ENCODE results near the gene NT5DC4. TPM values are rescaled to one million over a fixed set of nuclear protein-coding genes. Genes with fewer than 3 reads are reported as not detected.
"Not testable (repeated sequence)": the region's sequence is repeated elsewhere in the genome, so short reads cannot be mapped to it uniquely, and the experiment has no call there.

Gene NT5DC4
- total RNA-seq, 2 donors from 2014 or later: not detected

- intact Hi-C loops (cut with DNase I): loop anchor here in 1 of 2 donors (2.0 kb wide), 1 partner anchor 100 kb away; no protein-coding TSS in a partner anchor
- not testable (repeated sequence) for DNase-seq (ENCODE audit: low spot score)
These were observed 3.9 kb upstream of the NT5DC4 start for GRCh38 chr2:112716826-112717352.

- intact Hi-C loops (cut with DNase I): no loop called here
- DNase-seq (ENCODE audit: low spot score): no peak
These were observed 1.9 kb upstream of the NT5DC4 start for GRCh38 chr2:112718863-112719370.

- no peak for DNase-seq (ENCODE audit: low spot score)
- intact Hi-C loops (cut with DNase I): loop anchor here (2.0 to 10.0 kb wide), 2 partner anchors 29 to 97 kb away; no protein-coding TSS in a partner anchor
These were observed 1.2 kb downstream of the NT5DC4 start for GRCh38 chr2:112721819-112722522.

GRCh38 chr2:112722816-112723546, 2.2 kb downstream of the NT5DC4 start:
- no peak for DNase-seq (ENCODE audit: low spot score)
- intact Hi-C loops (cut with DNase I): loop anchor here in 1 of 2 donors (10.0 kb wide), 1 partner anchor 98 kb away; no protein-coding TSS in a partner anchor

GRCh38 chr2:112723547-112723940, 2.7 kb downstream of the NT5DC4 start:
- intact Hi-C loops (cut with DNase I): loop anchor here in 1 of 2 donors (10.0 kb wide), 1 partner anchor 99 kb away; no protein-coding TSS in a partner anchor

GRCh38 chr2:112723995-112724394, 3.2 kb downstream of the NT5DC4 start:
- peak; percentile 75 for DNase-seq (ENCODE audit: low spot score)
- intact Hi-C loops (cut with DNase I): loop anchor here (1.0 to 10.0 kb wide), 2 partner anchors 94 to 99 kb away; no protein-coding TSS in a partner anchor

More at GRCh38 chr2:112723547-112723940, 2.7 kb downstream of the NT5DC4 start:
- no peak for DNase-seq (ENCODE audit: low spot score)

GRCh38 chr2:112724591-112725525, 4.0 kb downstream of the NT5DC4 start:
- no peak for DNase-seq (ENCODE audit: low spot score)
- intact Hi-C loops (cut with DNase I): loop anchor here (1.0 to 10.0 kb wide), 3 partner anchors 95 to 123 kb away; no protein-coding TSS in a partner anchor

GRCh38 chr2:112725545-112726457, 5.0 kb downstream of the NT5DC4 start:
- DNase-seq (ENCODE audit: low spot score): peak; percentile 77
- intact Hi-C loops (cut with DNase I): loop anchor here in 1 of 2 donors (5.0 to 10.0 kb wide), 2 partner anchors 101 to 124 kb away; no protein-coding TSS in a partner anchor

GRCh38 chr2:112726487-112727190, 5.8 kb downstream of the NT5DC4 start:
- DNase-seq (ENCODE audit: low spot score): peak; percentile 98
- intact Hi-C loops (cut with DNase I): loop anchor here in 1 of 2 donors (5.0 to 10.0 kb wide), 2 partner anchors 102 to 124 kb away; no protein-coding TSS in a partner anchor

GRCh38 chr2:112727276-112728028, 6.6 kb downstream of the NT5DC4 start:
- DNase-seq (ENCODE audit: low spot score): no peak
- intact Hi-C loops (cut with DNase I): loop anchor here in 1 of 2 donors (5.0 to 10.0 kb wide), 2 partner anchors 103 to 125 kb away; no protein-coding TSS in a partner anchor

- intact Hi-C loops (cut with DNase I): loop anchor here in 1 of 2 donors (5.0 to 10.0 kb wide), 2 partner anchors 103 to 126 kb away; no protein-coding TSS in a partner anchor
- DNase-seq (ENCODE audit: low spot score): no peak
These were observed 7.2 kb downstream of the NT5DC4 start for GRCh38 chr2:112728029-112728362.

- intact Hi-C loops (cut with DNase I): loop anchor here in 1 of 2 donors (5.0 to 10.0 kb wide), 2 partner anchors 104 to 126 kb away; no protein-coding TSS in a partner anchor
These were observed 7.8 kb downstream of the NT5DC4 start for GRCh38 chr2:112728378-112729175.

GRCh38 chr2:112730216-112730615, 9.4 kb downstream of the NT5DC4 start:
- intact Hi-C loops (cut with DNase I): no loop called here
- DNase-seq (ENCODE audit: low spot score): no peak

More at GRCh38 chr2:112728378-112729175, 7.8 kb downstream of the NT5DC4 start:
- no peak for DNase-seq (ENCODE audit: low spot score)

- intact Hi-C loops (cut with DNase I): no loop called here
- no peak for DNase-seq (ENCODE audit: low spot score)
These were observed 10.0 kb downstream of the NT5DC4 start for GRCh38 chr2:112730791-112731190.

- intact Hi-C loops (cut with DNase I): no loop called here
- DNase-seq (ENCODE audit: low spot score): no peak
These were observed 10.7 kb downstream of the NT5DC4 start for GRCh38 chr2:112731479-112731878.
